HCT116 (cell line): ENCODE results near the gene ADAT3. TPM values are rescaled to one million over a fixed set of nuclear protein-coding genes. Genes with fewer than 3 reads are reported as not detected.
"Not testable (repeated sequence)": the region's sequence is repeated elsewhere in the genome, so short reads cannot be mapped to it uniquely, and the experiment has no call there.

ENCODE experiments used
- ATAC-seq: fragments of 200-7000 bp; cut with Tn5 transposase; 2 replicates; pipeline ENCODE4 v1.9.1; 2020; ENCODE audit warnings: mild to moderate bottlenecking, moderate library complexity
- BruUV-seq: library from RNA; stranded (reverse); fragments of 400-500 nt; replicated peaks from 2 replicates; lab custom pipeline; 2021; lab: Mats Ljungman, UMichigan
- CTCF ChIA-PET: fragments of 300-600 bp; sonication (Branson Sonifier 250); formaldehyde crosslinking; loops from one replicate; lab custom pipeline; 2021; ENCODE audit warnings: antibody characterized with exemption; lab: Charles Lee
- POLR2A ChIA-PET: fragments of 300-600, 350-600 bp; sonication (Branson Sonifier 250); formaldehyde crosslinking; loops from one replicate; lab custom pipeline; 2021; ENCODE audit warnings: antibody characterized with exemption; lab: Charles Lee
- RAD21 ChIA-PET, 2 experiments: fragments of 300-600 bp; sonication (Branson Sonifier 250); formaldehyde crosslinking; loops; one replicate each; lab custom pipeline; 2023; ENCODE audit warnings: low total read pairs in 2 of 2; ENCODE audit not compliant: uncharacterized antibody in 2 of 2, unreplicated experiment in 2 of 2, low non-redundant PET in 1 of 2; lab: Charles Lee
- DNase-seq: peaks from one replicate; pipeline ENCODE4 v3.0.0-alpha.2; 2010; ENCODE audit warnings: low read depth, low spot score
- H2AFZ ChIP-seq: fragments of 200-600 bp; shearing (Covaris generic), sonication (generic); 2 replicates; pipeline ENCODE4 v1.6.1; 2017; ENCODE audit warnings: low read depth, mixed run types, mixed read lengths, antibody characterized with exemption, low read length; ENCODE audit not compliant: poor library complexity, severe bottlenecking
- H3K27ac ChIP-seq: 2 replicates; pipeline ENCODE4 v1.5.1; 2012; ENCODE audit warnings: low read depth, low read length
- H3K27me3 ChIP-seq: fragments of 200-600 bp; sonication (generic); 2 replicates; pipeline ENCODE4 v1.6.1; 2016; ENCODE audit warnings: mixed run types, low read length, mixed read lengths; ENCODE audit not compliant: insufficient read depth
- H3K36me3 ChIP-seq, 2 experiments: fragments of 200-500 bp in 1 of 2; fragments of 200-600 bp in 1 of 2; sonication (Bioruptor generic) in 1 of 2; sonication (generic) in 1 of 2; 2 replicates each; pipeline versions ENCODE4 v1.5.1 to v1.6.1; 2014 to 2016; ENCODE audit warnings: low read length in 2 of 2, inconsistent platforms in 1 of 2, mixed read lengths in 1 of 2, mixed run types in 1 of 2; ENCODE audit not compliant: insufficient read depth in 2 of 2, control insufficient read depth in 1 of 2
- H3K4me1 ChIP-seq, 2 experiments: fragments of 200-600 bp in 1 of 2; sonication (generic) in 1 of 2; 2 replicates each; pipeline versions ENCODE4 v1.5.1 to v1.6.1; 2012 to 2017; ENCODE audit warnings: low read length in 2 of 2, inconsistent platforms in 1 of 2, mild to moderate bottlenecking in 1 of 2, mixed read lengths in 1 of 2, mixed run types in 1 of 2, moderate library complexity in 1 of 2; ENCODE audit not compliant: insufficient read depth in 2 of 2, control insufficient read depth in 1 of 2
- H3K4me2 ChIP-seq: fragments of 200-600 bp; sonication (generic); 2 replicates; pipeline ENCODE4 v1.6.1; 2017; ENCODE audit warnings: mixed run types, low read length, mixed read lengths
- H3K4me3 ChIP-seq, 2 experiments: fragments of 200-600 bp in 1 of 2; sonication (generic) in 1 of 2; replicated peaks in 1 of 2; 2 replicates each; pipeline ENCODE4 v1.5.1; 2011 to 2016; ENCODE audit warnings: low read length in 2 of 2, control low read depth in 1 of 2, low read depth in 1 of 2, mild to moderate bottlenecking in 1 of 2, mixed read lengths in 1 of 2, mixed run types in 1 of 2
- H3K79me2 ChIP-seq: fragments of 200-600 bp; sonication (generic); 2 replicates; pipeline ENCODE4 v1.6.1; 2017; ENCODE audit warnings: mild to moderate bottlenecking, mixed run types, low read length, moderate library complexity, mixed read lengths; ENCODE audit not compliant: insufficient read depth
- H3K9ac ChIP-seq: fragments of 200-600 bp; sonication (generic); 2 replicates; pipeline ENCODE4 v1.6.1; 2016; ENCODE audit warnings: low read length, mixed read lengths
- H3K9me2 ChIP-seq: fragments of 200-600 bp; sonication (generic), shearing (Covaris generic); 2 replicates; pipeline ENCODE4 v1.6.1; 2017; ENCODE audit warnings: mixed run types, mild to moderate bottlenecking, moderate library complexity; ENCODE audit not compliant: insufficient read depth
- H3K9me3 ChIP-seq, 2 experiments: fragments of 200-500 bp in 1 of 2; fragments of 200-600 bp in 1 of 2; sonication (Bioruptor generic) in 1 of 2; sonication (generic) in 1 of 2; 2 replicates each; pipeline ENCODE4 v1.6.1; 2014 to 2017; ENCODE audit warnings: low read length in 2 of 2, mixed read lengths in 2 of 2, inconsistent platforms in 1 of 2, low read depth in 1 of 2, mild to moderate bottlenecking in 1 of 2, mixed run types in 1 of 2, moderate library complexity in 1 of 2; ENCODE audit not compliant: control insufficient read depth in 1 of 2, insufficient read depth in 1 of 2
- H4K20me1 ChIP-seq: fragments of 200-600 bp; sonication (generic), shearing (Covaris generic); 2 replicates; pipeline ENCODE4 v1.6.1; 2017; ENCODE audit warnings: mixed run types, mild to moderate bottlenecking, moderate library complexity; ENCODE audit not compliant: insufficient read depth
- FOSL1 ChIP-seq: IDR thresholded peaks from 2 replicates; pipeline ENCODE4 v1.6.1; 2012; ENCODE audit warnings: low read depth
- POLR2A ChIP-seq: IDR thresholded peaks from 2 replicates; pipeline ENCODE4 v1.7.0; 2011; ENCODE audit warnings: borderline replicate concordance; ENCODE audit not compliant: insufficient read depth, insufficient read length; ENCODE audit errors: extremely low read depth
- POLR2AphosphoS5 ChIP-seq: IDR thresholded peaks from 2 replicates; pipeline ENCODE4 v1.6.1; 2011; ENCODE audit warnings: mild to moderate bottlenecking, low read depth, low read length, moderate library complexity
- RAD21 ChIP-seq: IDR thresholded peaks from 2 replicates; pipeline ENCODE4 v1.6.1; 2012; ENCODE audit warnings: low read depth, mild to moderate bottlenecking
- SIN3A ChIP-seq: IDR thresholded peaks from 2 replicates; pipeline ENCODE4 v1.6.1; 2012; ENCODE audit warnings: low read depth
- YY1 ChIP-seq: IDR thresholded peaks from 2 replicates; pipeline ENCODE4 v1.6.1; 2011; ENCODE audit warnings: low read length, low read depth, moderate library complexity, mild to moderate bottlenecking; ENCODE audit not compliant: insufficient replicate concordance; ENCODE audit errors: extremely low read depth
- intact Hi-C: fragments of 100-400 bp; cut with micrococcal nuclease; formaldehyde crosslinking; loops from 2 replicates; pipeline ENCODE4 v1.10.0; 2022
- total RNA-seq: library from RNA; stranded (reverse); gene quantifications from one replicate; pipeline ENCODE4 v1.2.1, GENCODE V29; 2021; ENCODE audit not compliant: unreplicated experiment

ADAT3 gene
- total RNA-seq, 1 experiment from 2014 or later, result 15.9 TPM

DNA sequence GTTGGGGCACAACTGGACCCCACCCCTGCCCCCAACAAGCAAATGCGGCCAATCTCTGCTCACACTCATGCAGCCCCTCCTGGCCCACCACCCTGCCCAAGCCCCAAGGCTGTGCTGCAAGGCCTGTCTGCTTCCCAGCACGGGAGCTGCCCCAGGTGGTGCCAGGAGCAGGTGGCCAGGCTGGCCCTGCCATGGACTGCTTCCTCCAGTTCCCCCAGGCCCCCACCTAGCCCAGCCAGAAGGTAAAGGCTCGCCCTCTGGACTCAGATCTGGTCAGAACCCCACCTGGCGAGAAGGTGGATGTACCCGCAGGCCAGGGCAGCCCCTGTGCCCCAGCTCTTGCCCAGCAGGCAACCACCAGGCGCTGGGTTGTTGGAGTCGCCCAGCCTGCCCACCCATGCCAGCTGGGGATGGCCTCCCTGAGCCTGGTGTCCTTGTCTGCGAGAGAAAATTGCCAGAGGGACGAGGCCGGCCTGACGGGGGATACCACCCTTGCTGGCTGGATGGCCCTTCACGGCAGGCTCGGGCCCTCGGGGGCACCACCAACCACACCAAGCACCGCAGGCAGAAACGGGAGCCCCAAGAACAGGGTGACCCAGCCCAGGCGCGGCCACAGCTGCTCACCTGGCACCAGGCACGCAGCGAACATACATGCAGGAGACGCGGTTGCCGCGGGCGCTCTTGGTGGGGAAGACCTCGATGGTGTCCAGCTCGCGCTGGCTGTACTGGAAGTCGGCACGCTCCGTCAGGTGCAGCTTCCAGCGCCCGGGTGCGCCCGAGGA lies 24.4 kb upstream of the ADAT3 start:
- DNase-seq (no peak), ATAC-seq (no peak)
- H3K36me3 ChIP-seq, result no peaks in the 10 kb centered on the region
- ChIA-PET RAD21 (no interaction called here), POLR2A (no interaction called here), CTCF (no interaction called here)
- H3K27ac ChIP-seq, result no peak overlapping the region; the same call in 1 of the 2 replicates
- no peak for TF ChIP-seq POLR2A
- TF ChIP-seq FOSL1, result no peak
- TF ChIP-seq SIN3A, result no peak
- no peak for TF ChIP-seq RAD21
- TF ChIP-seq YY1, result no peak
- TF ChIP-seq POLR2AphosphoS5, result no peak
- no peak overlapping the region for H3K9ac ChIP-seq
- H3K27me3 ChIP-seq, result no peaks in the 10 kb centered on the region
- no peak overlapping the region for H2AFZ ChIP-seq
- H3K4me2 ChIP-seq, result no peak overlapping the region
- H4K20me1 ChIP-seq, result no peaks in the 10 kb centered on the region
- intact Hi-C loops, result no loop called here
- no peaks in the 10 kb centered on the region for H3K9me2 ChIP-seq
- no peaks in the 10 kb centered on the region for H3K9me3 ChIP-seq
- peaks cover 14 to 35% of the 10 kb centered on the region in 2 experiments; a peak in 3 of 4 replicates for H3K4me1 ChIP-seq
- BruUV-seq, result no TSS peak
- H3K79me2 ChIP-seq, result peaks cover 46% of the 10 kb centered on the region
- H3K4me3 ChIP-seq, result no peak overlapping the region

DNA sequence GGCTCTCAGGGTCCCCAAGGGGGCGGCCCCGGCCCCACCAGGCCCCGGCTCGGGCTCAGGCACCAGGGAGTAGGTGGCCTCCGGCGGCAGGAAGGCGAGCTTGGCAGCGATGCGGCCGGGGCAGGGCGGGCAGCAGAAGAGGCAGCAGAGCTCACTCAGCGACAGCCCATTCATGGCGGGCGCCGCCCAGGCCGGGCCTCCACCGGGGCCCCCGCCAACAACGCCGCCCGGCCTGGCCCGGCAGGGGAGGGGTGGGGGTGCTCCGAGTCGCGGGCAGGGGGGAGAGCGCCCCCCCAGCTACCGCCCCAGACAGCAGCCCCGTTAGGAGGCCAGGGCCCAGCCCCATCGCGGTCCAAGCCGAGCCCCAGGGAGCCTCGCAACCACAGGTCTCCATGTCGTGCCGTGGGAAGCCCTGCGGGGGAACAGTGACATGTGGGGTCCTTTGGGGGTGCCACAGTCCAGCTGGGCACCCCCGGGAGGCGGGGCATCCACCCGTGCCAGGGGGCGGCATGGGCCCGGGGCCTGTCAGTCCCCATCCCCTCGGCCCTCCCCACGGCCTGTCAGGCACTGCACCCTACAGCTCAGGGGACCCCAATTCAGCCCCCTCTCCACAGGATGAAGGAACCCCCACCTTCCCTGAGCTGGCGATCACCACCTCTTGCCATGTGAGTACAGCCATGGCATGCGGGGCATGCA lies 23.7 kb upstream of the ADAT3 start:
- POLR2A ChIA-PET, intact Hi-C loops, H3K9ac ChIP-seq, H3K27me3 ChIP-seq, H3K9me3 ChIP-seq, ATAC-seq, BruUV-seq, DNase-seq, H3K4me3 ChIP-seq, RAD21 ChIA-PET, H3K27ac ChIP-seq, H3K36me3 ChIP-seq, H2AFZ ChIP-seq, H3K9me2 ChIP-seq, H3K4me2 ChIP-seq, H4K20me1 ChIP-seq, CTCF ChIA-PET: not testable (repeated sequence)
- Histone ChIP-seq H3K79me2 (peaks cover 44% of the 10 kb centered on the region), H3K4me1 (peaks cover 11 to 32% of the 10 kb centered on the region in 2 experiments; a peak in 3 of 4 replicates)
